ENCODE results near the gene XPC.
A peak's percentile ranks its signal among the peaks of the same experiment; 100 is the strongest.
"Not testable (repeated sequence)": the region's sequence is repeated elsewhere in the genome, so short reads cannot be mapped to it uniquely, and the experiment has no call there.

XPC gene

GRCh38 chr3:14131134-14131533 is 47.3 kb downstream of the XPC start:
- no peak for DNase-seq

GRCh38 chr3:14130707-14131106 is 47.7 kb downstream of the XPC start:
- DNase-seq: no peak

GRCh38 chr3:14130230-14130629 is 48.2 kb downstream of the XPC start:
- no peak for DNase-seq

GRCh38 chr3:14129296-14129695 is 49.1 kb downstream of the XPC start:
- no peak for DNase-seq

- no peak for DNase-seq
Measured at GRCh38 chr3:14128724-14129123, 49.7 kb downstream of the XPC start.

GRCh38 chr3:14127516-14128161 is 50.8 kb downstream of the XPC start:
- DNase-seq: no peak

- no peak for DNase-seq
Measured at GRCh38 chr3:14126887-14127505, 51.4 kb downstream of the XPC start.

- DNase-seq: no peak
Measured at GRCh38 chr3:14126017-14126886, 52.1 kb downstream of the XPC start.

GRCh38 chr3:14125193-14126016 is 53.0 kb downstream of the XPC start:
- no peak for DNase-seq

GRCh38 chr3:14124615-14125192 is 53.7 kb downstream of the XPC start, which contains the start of the genes CHCHD4 and TMEM43:
TSS of gene CHCHD4 (minus strand) at chr3:14124870. CDS start at chr3:14124676, 194 bp downstream.
TSS of gene TMEM43 (plus strand) at chr3:14125052. CDS start at chr3:14125194, 142 bp downstream.
- peak; percentile 91 for DNase-seq

- DNase-seq: no peak
Measured at GRCh38 chr3:14124223-14124614, 54.2 kb downstream of the XPC start.

GRCh38 chr3:14123308-14124222 is 54.8 kb downstream of the XPC start:
- DNase-seq: no peak

- DNase-seq: no peak
Measured at GRCh38 chr3:14122301-14122700, 56.1 kb downstream of the XPC start.

- no peak for DNase-seq
Measured at GRCh38 chr3:14121859-14122258, 56.5 kb downstream of the XPC start.

- DNase-seq: not testable (repeated sequence)
Measured at GRCh38 chr3:14120921-14121448, 57.4 kb downstream of the XPC start.

GRCh38 chr3:14120111-14120920 is 58.1 kb downstream of the XPC start:
- DNase-seq: no peak

GRCh38 chr3:14119651-14120050 is 58.8 kb downstream of the XPC start:
- DNase-seq: no peak

- peak; percentile 15 for DNase-seq
Measured at GRCh38 chr3:14118400-14119381, 59.7 kb downstream of the XPC start.

Data from DMS153 (cell line).